Left lung (tissue), 10 donors: Measurements from ENCODE around the gene NELFE. TPM values are rescaled to one million over a fixed set of nuclear protein-coding genes. Genes with fewer than 3 reads are reported as not detected.
A peak's percentile ranks its signal among the peaks of the same experiment; 100 is the strongest.
"Not testable (repeated sequence)": the region's sequence is repeated elsewhere in the genome, so short reads cannot be mapped to it uniquely, and the experiment has no call there.

ENCODE experiments used
- ATAC-seq: fragments of 200-7000 bp; cut with Tn5 transposase; one replicate; pipeline ENCODE4 v1.9.1; 2020; ENCODE audit warnings: moderate library complexity
- DNase-seq, 4 donors: peaks; one replicate each; pipeline ENCODE4 v3.0.0-alpha.2; 2013 to 2020
- H3K27ac ChIP-seq, 2 donors: fragments of 200-600 bp; sonication (generic) in 1 of 2; one replicate each; pipeline versions ENCODE4 v1.5.0 to v1.8.0; 2020 to 2021
- H3K27me3 ChIP-seq, 2 donors: fragments of 200-600 bp; sonication (generic) in 1 of 2; one replicate each; pipeline versions ENCODE4 v1.5.0 to v1.8.0; 2020 to 2021
- H3K36me3 ChIP-seq, 2 donors: fragments of 200-600 bp; sonication (generic) in 1 of 2; one replicate each; pipeline versions ENCODE4 v1.5.0 to v1.8.0; 2020 to 2021
- H3K4me1 ChIP-seq, 2 donors: fragments of 200-600 bp; one replicate each; pipeline ENCODE4 v1.8.0; 2021
- H3K4me3 ChIP-seq, 2 donors: fragments of 200-600 bp; sonication (generic) in 1 of 2; one replicate each; pipeline versions ENCODE4 v1.5.0 to v1.8.0; 2020 to 2021; ENCODE audit warnings: mild to moderate bottlenecking in 1 of 2
- H3K9me3 ChIP-seq, 2 donors: fragments of 200-600 bp; sonication (generic) in 1 of 2; one replicate each; pipeline versions ENCODE4 v1.5.0 to v1.8.0; 2020 to 2021
- CTCF ChIP-seq, 2 donors: fragments of 200-600 bp; sonication (generic) in 1 of 2; IDR thresholded peaks; one replicate each; pipeline versions ENCODE4 v1.5.0 to v1.8.0; 2021; ENCODE audit warnings: antibody characterized with exemption in 2 of 2
- intact Hi-C, 2 donors: fragments of 100-400 bp; cut with DNase I; formaldehyde crosslinking; loops; one replicate each; pipeline versions ENCODE4 v1.11.2 to v1.14.2; 2022
- polyA plus RNA-seq, 6 donors: library from polyadenylated mRNA; unstranded; fragments of 120-200 nt; gene quantifications; one replicate each; pipeline ENCODE4 v1.2.1, GENCODE V29; 2013; ENCODE audit not compliant: insufficient read length in 6 of 6
- total RNA-seq, 2 donors: library from RNA; stranded (reverse); fragmentation: NEBNext Ultra II Directional; extraction: Animal tissue kit (Norgen Biotek cat#: 25700); gene quantifications; one replicate each; pipeline ENCODE4 v1.2.1, GENCODE V29; 2021
- donor health status: DM: no; HTN: yes; CAD: no.
- donor health status: DM: no; HTN: no; CAD: no.

Gene NELFE
- total and polyA plus RNA-seq, 8 donors: 42.9 to 93.0 (median 81.4) TPM

- no peak for DNase-seq
These were observed 25.2 kb downstream of the NELFE start for GRCh38 chr6:31933537-31933936.

GRCh38 chr6:31932137-31932536 is 26.6 kb downstream of the NELFE start:
- H3K27me3 ChIP-seq, H3K27ac ChIP-seq, ATAC-seq, intact Hi-C loops, H3K4me3 ChIP-seq, H3K9me3 ChIP-seq, DNase-seq, H3K36me3 ChIP-seq: not testable (repeated sequence)
- H3K4me1 ChIP-seq: peaks cover 0 to 16% of the 10 kb centered on the region in 2 donors

More at GRCh38 chr6:31933537-31933936, 25.2 kb downstream of the NELFE start:
- Histone ChIP-seq H3K4me3 (no peak overlapping the region), H3K9me3 (no peaks in the 10 kb centered on the region), H3K36me3 (peaks cover 0 to 11% of the 10 kb centered on the region in 2 donors), H3K27ac (no peak overlapping the region), H3K27me3 (no peaks in the 10 kb centered on the region), H3K4me1 (peaks cover 0 to 14% of the 10 kb centered on the region in 2 donors)
- no peak for ATAC-seq
- no peak for TF ChIP-seq CTCF (IDR thresholded peaks at IDR 0.05)
- intact Hi-C loops: no loop called here

- Histone ChIP-seq H3K27ac (no peak overlapping the region), H3K4me3 (no peak overlapping the region), H3K27me3 (no peaks in the 10 kb centered on the region), H3K36me3 (peaks cover 0 to 10% of the 10 kb centered on the region in 2 donors), H3K9me3 (no peaks in the 10 kb centered on the region), H3K4me1 (peaks cover 0 to 18% of the 10 kb centered on the region in 2 donors)
- TF ChIP-seq CTCF (IDR thresholded peaks at IDR 0.05): no peak
- intact Hi-C loops: no loop called here
- ATAC-seq (no peak), DNase-seq (no peak)
These were observed 27.8 kb downstream of the NELFE start for GRCh38 chr6:31930962-31931361.

- H3K27ac ChIP-seq: peak overlapping the region in 1 of 2 donors; percentile 62
- no peaks in the 10 kb centered on the region for H3K27me3 ChIP-seq
- no peak for TF ChIP-seq CTCF (IDR thresholded peaks at IDR 0.05)
- H3K36me3 ChIP-seq: no peaks in the 10 kb centered on the region
- no peak for DNase-seq
- H3K4me3 ChIP-seq: peak overlapping the region in 1 of 2 donors; percentile 44
- H3K9me3 ChIP-seq: no peaks in the 10 kb centered on the region
- intact Hi-C loops: no loop called here
- peaks cover 0 to 18% of the 10 kb centered on the region in 2 donors for H3K4me1 ChIP-seq
- ATAC-seq: no peak
These were observed 30.2 kb downstream of the NELFE start for GRCh38 chr6:31928672-31928939.

DNA sequence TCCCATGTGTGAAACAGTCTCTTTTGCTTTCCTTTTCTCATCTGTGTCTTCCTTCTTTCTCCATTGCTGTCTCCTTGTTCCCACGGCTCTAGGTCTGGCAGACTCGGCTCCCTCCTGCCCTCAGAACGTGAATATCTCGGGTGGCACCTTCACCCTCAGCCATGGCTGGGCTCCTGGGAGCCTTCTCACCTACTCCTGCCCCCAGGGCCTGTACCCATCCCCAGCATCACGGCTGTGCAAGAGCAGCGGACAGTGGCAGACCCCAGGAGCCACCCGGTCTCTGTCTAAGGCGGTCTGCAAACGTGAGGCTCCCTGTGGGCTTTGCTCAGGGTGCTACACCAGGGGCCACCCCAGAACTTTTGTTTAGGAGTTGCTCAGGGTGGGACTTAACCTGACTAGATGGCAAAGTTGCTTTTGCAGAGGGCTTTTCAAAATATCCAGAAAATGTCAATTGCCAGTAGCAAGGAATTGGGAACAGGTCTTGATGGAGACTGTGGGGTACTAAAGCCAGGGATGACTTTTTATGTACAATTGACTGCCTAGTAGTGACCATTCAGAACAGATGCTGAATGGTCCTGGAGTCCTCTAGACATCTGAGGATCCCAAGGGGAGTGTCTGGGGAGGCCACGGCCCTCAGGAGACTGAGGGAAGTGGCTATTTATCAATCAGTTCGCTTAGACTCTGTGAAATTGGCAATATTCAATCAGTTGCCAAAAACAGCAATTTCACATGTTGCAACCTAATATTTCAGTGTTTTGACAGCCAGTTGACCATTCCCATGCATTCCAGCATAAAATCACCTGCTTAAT is 30.7 kb downstream of the NELFE start:
- Histone ChIP-seq H3K9me3 (no peaks in the 10 kb centered on the region), H3K27ac (peak overlapping the region; percentile 59 to 66), H3K4me3 (peak overlapping the region; percentile 18 to 44), H3K4me1 (peaks cover 0 to 18% of the 10 kb centered on the region in 2 donors), H3K36me3 (no peaks in the 10 kb centered on the region), H3K27me3 (no peaks in the 10 kb centered on the region)
- ATAC-seq: peak; percentile 24
- intact Hi-C loops: no loop called here
- DNase-seq: no peak
- no peak for TF ChIP-seq CTCF (IDR thresholded peaks at IDR 0.05)
